ENCODE data around the gene MRPL38.
A peak's percentile ranks its signal among the peaks of the same experiment; 100 is the strongest.
"Not testable (repeated sequence)": the region's sequence is repeated elsewhere in the genome, so short reads cannot be mapped to it uniquely, and the experiment has no call there.

The MRPL38 gene

GRCh38 chr17:75876938-75877751 lies 27.5 kb downstream of the MRPL38 start:
- H3K27ac Mint-ChIP-seq, result peak overlapping the region; percentile 71
- ATAC-seq, result peak; percentile 38
- H3K4me3 Mint-ChIP-seq, result peak overlapping the region; percentile 74
- H3K27me3 Mint-ChIP-seq, result no peaks in the 10 kb centered on the region
- H3K36me3 Mint-ChIP-seq, result no peaks in the 10 kb centered on the region
- peaks cover 34% of the 10 kb centered on the region for H3K4me1 Mint-ChIP-seq
- H3K9me3 Mint-ChIP-seq, result no peaks in the 10 kb centered on the region

- peaks cover 34% of the 10 kb centered on the region for H3K4me1 Mint-ChIP-seq
- no peaks in the 10 kb centered on the region for H3K9me3 Mint-ChIP-seq
- H3K27me3 Mint-ChIP-seq, result no peaks in the 10 kb centered on the region
- peak; percentile 70 for ATAC-seq
- H3K27ac Mint-ChIP-seq, result peak overlapping the region; percentile 71
- H3K36me3 Mint-ChIP-seq, result no peaks in the 10 kb centered on the region
- H3K4me3 Mint-ChIP-seq, result peak overlapping the region; percentile 74
Observed at GRCh38 chr17:75876190-75876937, 28.3 kb downstream of the MRPL38 start.

GRCh38 chr17:75875940-75876189 lies 28.8 kb downstream of the MRPL38 start:
- peak overlapping the region; percentile 71 for H3K27ac Mint-ChIP-seq
- ATAC-seq, result no peak
- no peaks in the 10 kb centered on the region for H3K36me3 Mint-ChIP-seq
- H3K4me1 Mint-ChIP-seq, result peaks cover 34% of the 10 kb centered on the region
- no peaks in the 10 kb centered on the region for H3K27me3 Mint-ChIP-seq
- H3K4me3 Mint-ChIP-seq, result peak overlapping the region; percentile 74
- no peaks in the 10 kb centered on the region for H3K9me3 Mint-ChIP-seq

DNA sequence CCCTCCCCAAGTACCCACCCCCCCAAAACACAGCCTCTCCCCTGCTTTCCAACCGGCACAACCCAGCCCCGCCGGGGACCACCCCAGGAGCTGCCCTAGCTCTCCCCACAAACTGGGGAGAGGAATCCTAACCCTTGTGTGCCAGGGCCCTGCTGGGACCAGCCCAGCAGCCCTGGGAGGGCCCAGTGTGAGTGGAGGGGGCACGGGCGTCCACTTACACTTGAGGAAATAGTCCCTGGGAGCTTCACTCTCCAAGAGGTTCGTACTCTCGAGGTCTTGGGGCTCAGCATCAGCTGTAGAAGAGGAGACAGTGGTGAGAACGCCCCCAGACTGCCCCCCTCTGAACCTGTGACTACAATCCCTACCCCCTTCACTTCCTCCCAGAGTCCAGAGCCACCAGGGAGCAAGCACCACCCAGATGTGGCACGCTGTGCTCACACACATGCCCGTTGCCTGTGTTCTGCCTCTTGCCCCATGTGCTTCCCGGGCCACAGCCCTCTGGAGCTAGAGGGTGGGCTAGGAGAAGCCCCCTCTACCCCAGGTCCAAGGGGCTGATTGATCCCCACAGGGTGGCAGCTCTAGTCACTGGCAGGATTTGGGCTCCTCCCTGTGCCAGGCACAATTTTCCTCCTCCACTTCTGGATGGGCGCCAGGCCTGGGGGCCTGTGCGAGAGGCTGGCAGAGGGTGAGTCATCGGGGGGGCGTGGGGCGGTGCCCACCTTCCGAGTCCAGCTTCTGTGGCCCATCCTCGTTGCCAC lies 29.3 kb downstream of the MRPL38 start:
- Mint-ChIP-seq H3K36me3 (no peaks in the 10 kb centered on the region), H3K27me3 (no peaks in the 10 kb centered on the region), H3K9me3 (no peaks in the 10 kb centered on the region), H3K4me3 (peak overlapping the region; percentile 74), H3K27ac (peak overlapping the region; percentile 71), H3K4me1 (peaks cover 34% of the 10 kb centered on the region)
- ATAC-seq, result no peak

GRCh38 chr17:75874323-75875181 lies 30.1 kb downstream of the MRPL38 start:
- no peak for ATAC-seq
- H3K4me1 Mint-ChIP-seq, result peaks cover 34% of the 10 kb centered on the region
- H3K4me3 Mint-ChIP-seq, result no peak overlapping the region
- no peaks in the 10 kb centered on the region for H3K9me3 Mint-ChIP-seq
- H3K36me3 Mint-ChIP-seq, result no peaks in the 10 kb centered on the region
- no peaks in the 10 kb centered on the region for H3K27me3 Mint-ChIP-seq
- H3K27ac Mint-ChIP-seq, result no peak overlapping the region

DNA sequence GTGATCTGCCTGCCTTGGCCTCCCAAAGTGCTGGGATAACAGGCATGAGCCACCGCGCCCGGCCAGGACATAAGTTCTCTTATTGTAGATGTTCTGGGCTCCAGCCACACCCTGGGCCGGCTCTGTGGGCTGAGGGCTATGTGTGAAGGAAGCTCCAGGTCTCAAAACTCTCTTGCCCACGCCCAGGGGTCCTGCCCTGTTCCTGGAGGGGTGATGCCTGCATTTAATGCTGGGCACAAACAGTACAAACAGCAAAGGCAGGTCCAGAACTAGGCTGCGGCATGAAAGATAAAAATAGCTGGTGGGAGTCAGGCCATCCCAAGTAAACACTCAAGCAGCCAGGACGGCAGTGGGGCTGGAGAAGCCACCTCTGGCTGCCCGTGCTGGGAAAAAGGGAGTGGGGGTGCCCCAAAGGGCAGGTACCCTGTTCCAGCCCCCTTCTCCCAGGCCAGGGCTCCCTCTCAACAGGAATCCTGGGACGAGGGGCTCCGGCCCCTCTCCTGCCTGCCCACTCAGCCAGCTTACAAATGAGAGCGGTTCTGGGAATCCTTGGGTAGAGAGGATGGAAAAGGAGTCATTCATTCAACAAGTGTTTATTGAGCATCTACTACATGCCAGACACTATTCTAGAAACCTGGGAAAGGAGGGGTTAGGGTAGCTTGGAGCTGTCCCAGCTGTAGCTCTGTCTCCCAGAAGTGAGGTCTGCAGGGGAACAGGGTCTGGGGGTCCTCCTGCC lies 30.9 kb downstream of the MRPL38 start:
- no peak for ATAC-seq
- H3K4me1 Mint-ChIP-seq, result peaks cover 28% of the 10 kb centered on the region

GRCh38 chr17:75872434-75873351 lies 32.0 kb downstream of the MRPL38 start:
- Mint-ChIP-seq H3K4me1 (peaks cover 22% of the 10 kb centered on the region), H3K4me3 (no peak overlapping the region), H3K36me3 (no peaks in the 10 kb centered on the region), H3K9me3 (no peaks in the 10 kb centered on the region), H3K27ac (no peak overlapping the region), H3K27me3 (no peaks in the 10 kb centered on the region)
- ATAC-seq, result no peak

More for the DNA sequence above, 30.9 kb downstream of the MRPL38 start:
- no peak overlapping the region for H3K4me3 Mint-ChIP-seq
- peak overlapping the region; percentile 48 for H3K27ac Mint-ChIP-seq
- no peaks in the 10 kb centered on the region for H3K27me3 Mint-ChIP-seq
- H3K36me3 Mint-ChIP-seq, result no peaks in the 10 kb centered on the region
- no peaks in the 10 kb centered on the region for H3K9me3 Mint-ChIP-seq

GRCh38 chr17:75870228-75870627 lies 34.5 kb downstream of the MRPL38 start:
- not testable (repeated sequence) for H3K27ac Mint-ChIP-seq, H3K36me3 Mint-ChIP-seq, H3K27me3 Mint-ChIP-seq, H3K9me3 Mint-ChIP-seq, H3K4me3 Mint-ChIP-seq, ATAC-seq, H3K4me1 Mint-ChIP-seq

DNA sequence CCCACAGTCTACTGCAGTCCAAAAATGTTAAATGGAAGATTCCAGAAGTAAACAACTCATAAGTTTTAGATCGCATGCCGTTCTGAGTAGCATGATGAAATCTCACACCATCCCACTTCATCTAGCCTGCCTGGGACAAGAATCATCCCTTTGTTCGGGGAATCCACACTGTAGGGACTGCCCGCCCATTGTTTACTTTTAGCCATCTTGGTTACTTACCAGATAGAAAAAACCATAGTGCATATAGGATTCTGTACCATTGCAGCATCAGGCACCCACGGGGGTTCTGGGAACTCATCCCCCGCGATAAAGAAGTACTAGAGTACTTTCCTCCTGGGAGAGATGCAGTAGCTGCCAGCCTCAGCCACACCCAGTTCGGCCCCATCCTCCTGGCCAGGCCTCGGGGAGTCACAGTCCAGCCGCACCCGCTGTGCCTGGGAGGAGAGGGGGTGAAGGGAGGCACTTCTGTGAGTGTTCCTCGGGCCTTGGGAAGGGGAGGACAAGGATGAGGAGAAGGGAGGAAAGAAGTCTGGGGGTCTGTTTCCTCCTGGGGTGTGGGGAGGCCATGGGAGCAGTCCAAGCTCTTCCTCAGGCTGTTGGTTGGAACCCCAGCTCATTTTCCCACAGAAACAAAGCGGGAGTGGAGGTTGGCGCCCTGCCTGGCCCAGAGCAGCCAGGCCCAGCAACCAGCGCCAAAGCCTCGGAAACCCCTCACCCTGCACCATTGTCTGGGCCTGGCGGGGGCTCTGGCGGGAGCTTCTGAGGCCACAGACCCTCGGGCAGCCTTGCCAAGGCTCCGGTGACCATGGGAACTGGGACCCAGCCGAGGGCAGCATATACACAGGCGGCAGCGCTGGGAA lies 35.2 kb downstream of the MRPL38 start:
- no peaks in the 10 kb centered on the region for H3K27me3 Mint-ChIP-seq
- H3K9me3 Mint-ChIP-seq, result no peaks in the 10 kb centered on the region
- no peak for ATAC-seq
- no peaks in the 10 kb centered on the region for H3K36me3 Mint-ChIP-seq
- peaks cover 9% of the 10 kb centered on the region for H3K4me1 Mint-ChIP-seq
- no peak overlapping the region for H3K27ac Mint-ChIP-seq
- H3K4me3 Mint-ChIP-seq, result no peak overlapping the region

- not testable (repeated sequence) for ATAC-seq, H3K9me3 Mint-ChIP-seq, H3K27me3 Mint-ChIP-seq, H3K4me3 Mint-ChIP-seq, H3K27ac Mint-ChIP-seq, H3K36me3 Mint-ChIP-seq
- peaks cover 16% of the 10 kb centered on the region for H3K4me1 Mint-ChIP-seq
Observed at GRCh38 chr17:75868730-75869281, 35.9 kb downstream of the MRPL38 start.

DNA sequence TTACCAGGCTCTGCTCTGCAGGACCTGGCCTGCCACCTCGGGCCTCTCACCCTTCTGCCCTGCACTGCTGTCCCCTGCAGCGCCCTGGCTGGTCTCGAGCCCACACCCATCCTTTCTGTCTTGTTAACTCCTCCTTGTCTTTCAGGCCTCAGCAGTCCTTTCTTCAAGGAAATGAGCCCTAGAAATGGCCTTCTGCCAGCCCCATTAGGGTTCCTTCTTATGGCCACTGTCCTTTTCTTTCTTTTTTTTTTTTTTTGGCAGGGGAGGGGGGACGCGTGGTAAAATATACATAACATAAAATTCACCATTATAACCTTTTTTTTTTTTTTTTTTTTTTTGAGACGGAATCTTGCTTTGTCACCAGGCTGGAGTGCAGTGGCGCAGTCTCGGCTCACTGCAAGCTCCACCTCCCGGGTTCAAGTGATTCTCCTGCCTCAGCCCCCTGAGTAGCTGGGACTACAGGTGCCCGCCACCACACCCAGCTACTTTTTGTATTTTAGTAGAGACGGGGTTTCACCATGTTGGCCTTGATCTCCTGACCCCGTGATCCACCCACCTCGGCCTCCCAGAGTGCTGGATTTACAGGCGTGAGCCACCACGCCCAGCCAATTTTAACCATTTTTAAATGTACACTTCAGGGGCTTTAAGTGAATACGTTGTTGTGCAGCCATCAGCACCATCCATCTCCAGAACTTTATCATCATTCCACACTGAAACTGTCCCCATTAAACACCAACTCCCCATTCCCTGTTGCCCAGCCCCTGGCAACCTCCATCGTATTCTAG lies 39.1 kb downstream of the MRPL38 start:
- not testable (repeated sequence) for H3K27me3 Mint-ChIP-seq, H3K36me3 Mint-ChIP-seq, H3K9me3 Mint-ChIP-seq, H3K4me3 Mint-ChIP-seq, ATAC-seq
- H3K4me1 Mint-ChIP-seq, result peaks cover 17% of the 10 kb centered on the region
- peak overlapping the region; percentile 76 for H3K27ac Mint-ChIP-seq

GRCh38 chr17:75864887-75865286 lies 39.8 kb downstream of the MRPL38 start:
- H3K4me3 Mint-ChIP-seq, H3K9me3 Mint-ChIP-seq, H3K27me3 Mint-ChIP-seq, H3K36me3 Mint-ChIP-seq: not testable (repeated sequence)
- H3K27ac Mint-ChIP-seq, result peak overlapping the region; percentile 76
- H3K4me1 Mint-ChIP-seq, result peaks cover 17% of the 10 kb centered on the region
- ATAC-seq, result peak; percentile 31

Measured in stimulated activated memory B cell treated with anti-CD40 and anti-IgM and Interleukin-4, amounts not matched to agents 10 μg/mL and 1 μg/mL and 100 μg/mL, for 72 hours (primary cell).